G401 (cell line): ENCODE results near the gene COQ8B. TPM values are rescaled to one million over a fixed set of nuclear protein-coding genes. Genes with fewer than 3 reads are reported as not detected.
"Not testable (repeated sequence)": the region's sequence is repeated elsewhere in the genome, so short reads cannot be mapped to it uniquely, and the experiment has no call there.

ENCODE experiments used
- DNase-seq: peaks from one replicate; pipeline ENCODE4 v3.0.0-alpha.2; 2015; ENCODE audit warnings: low spot score
- in situ Hi-C: cut with HindIII; loops from 2 replicates; pipeline ENCODE4 v1.10.0; 2016; ENCODE audit warnings: low sequenced_read_pairs, mixed read lengths
- total RNA-seq: library from RNA; depleted of rRNA; stranded (reverse); fragments of >200 nt; shearing (Covaris generic); gene quantifications from 2 replicates; pipeline ENCODE4 v1.2.3, GENCODE V29; 2014; rRNA removed

Gene COQ8B
- total RNA-seq, result 58.6 and 59.5 TPM in 2 replicates

DNA sequence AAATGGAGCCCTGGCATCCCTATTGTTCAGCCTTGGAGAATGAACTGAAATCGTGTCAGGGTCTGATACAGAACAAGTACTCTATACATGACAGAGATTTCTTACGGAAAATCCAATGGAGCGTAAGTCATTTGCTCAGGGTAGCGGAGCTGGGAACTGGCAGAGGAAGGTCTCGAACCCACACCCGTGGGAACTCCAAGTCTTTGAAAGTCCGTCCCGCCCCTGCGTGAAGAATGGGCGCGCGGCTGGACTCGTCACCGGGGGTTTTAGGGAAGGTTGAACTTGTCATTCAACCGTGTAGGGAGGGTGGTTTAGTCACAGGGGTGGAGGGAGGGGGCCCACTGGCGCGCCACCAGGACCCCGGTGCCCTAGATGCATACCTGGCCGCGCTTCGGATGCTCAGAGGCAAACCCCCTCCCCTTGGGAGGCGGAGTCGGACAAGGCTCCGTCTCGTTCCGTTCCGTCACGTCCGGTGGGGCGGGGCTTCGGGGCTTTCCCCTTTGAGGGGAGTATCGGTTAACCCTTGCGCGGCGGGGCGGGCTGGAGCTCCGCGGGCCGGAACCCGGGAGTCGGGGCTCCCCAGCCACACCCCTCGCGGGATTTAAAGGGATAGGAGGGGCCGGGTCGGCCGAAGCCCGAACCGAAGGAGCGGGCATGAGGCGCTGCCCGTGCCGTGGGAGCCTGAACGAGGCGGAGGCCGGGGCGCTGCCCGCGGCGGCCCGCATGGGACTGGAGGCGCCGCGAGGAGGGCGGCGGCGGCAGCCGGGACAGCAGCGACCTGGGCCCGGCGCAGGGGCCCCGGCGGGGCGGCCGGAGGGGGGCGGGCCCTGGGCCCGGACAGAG lies at the start of gene COQ8B, which contains the start of gene ITPKC:
Gene COQ8B (minus strand): TSS at position 405 of the 843 bp plus-strand sequence. CDS start 2,254 bp downstream, outside the sequence.
Gene ITPKC (plus strand): TSS at position 631 of the 843 bp plus-strand sequence. CDS start 24 bp downstream, at position 655.
- DNase-seq, result peak; percentile 99
- in situ Hi-C loops, result no loop called here

DNA sequence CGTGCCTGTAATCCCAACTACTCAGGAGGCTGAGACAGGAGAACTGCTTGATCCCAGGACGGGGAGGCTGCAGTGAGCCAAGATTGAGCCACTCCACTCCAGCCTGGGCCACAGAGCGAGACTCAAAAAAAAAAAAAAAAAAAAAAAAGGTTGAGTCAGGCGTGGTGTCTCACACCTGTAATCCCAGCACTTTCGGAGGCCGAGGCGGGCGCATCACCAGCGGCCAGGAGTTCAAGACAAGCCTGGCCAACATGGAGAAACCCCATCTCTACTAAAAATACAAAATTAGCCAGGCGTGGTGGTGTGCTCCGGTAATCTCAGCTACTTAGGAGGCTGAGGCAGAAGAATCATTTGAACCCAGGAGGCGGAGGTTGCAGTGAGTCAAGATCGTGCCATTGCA lies 49.7 kb upstream of the COQ8B start:
- in situ Hi-C loops, DNase-seq: not testable (repeated sequence)

DNA sequence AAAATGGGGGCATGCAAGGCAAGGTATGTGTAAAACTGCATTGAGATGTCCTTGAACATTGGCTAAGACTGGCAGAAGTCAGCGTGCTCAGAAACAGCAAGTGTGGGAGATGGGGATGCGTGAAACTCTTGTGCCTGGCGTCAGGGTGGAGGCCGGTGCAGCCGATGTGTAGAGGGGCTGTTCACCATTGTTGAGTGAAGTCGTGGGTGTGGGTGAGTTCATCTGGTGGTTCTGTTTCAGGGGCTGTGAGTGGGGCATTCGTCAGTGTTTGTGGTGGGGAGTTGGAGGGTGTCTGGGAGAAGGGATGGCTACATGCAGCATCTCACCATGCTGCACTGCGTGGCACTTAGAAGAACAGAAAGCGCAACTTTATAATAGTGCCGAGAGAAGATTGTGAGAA lies 47.3 kb upstream of the COQ8B start:
- no peak for DNase-seq
- in situ Hi-C loops, result no loop called here

DNA sequence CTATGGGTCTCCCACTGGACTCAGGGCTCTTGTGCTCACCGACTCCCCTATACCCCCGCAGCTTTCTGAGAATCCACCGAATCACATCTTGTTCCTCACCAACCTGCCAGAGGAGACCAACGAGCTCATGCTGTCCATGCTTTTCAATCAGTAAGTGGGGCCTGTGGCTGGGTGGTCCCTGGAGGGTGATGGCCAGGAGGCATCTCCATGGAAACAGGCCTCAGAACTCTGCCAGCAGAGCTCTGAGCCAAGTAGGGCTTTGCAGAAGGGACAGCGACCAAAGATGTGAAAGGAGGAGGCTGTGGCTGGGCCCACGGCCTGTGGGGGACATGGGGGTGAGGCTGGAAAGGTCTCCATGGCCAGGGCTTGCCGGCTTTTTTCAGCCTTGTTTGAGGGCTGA lies 46.8 kb upstream of the COQ8B start:
- in situ Hi-C loops, result no loop called here
- DNase-seq, result no peak

GRCh38 chr19:40762754-40763470 lies 46.2 kb upstream of the COQ8B start:
- DNase-seq, result no peak
- in situ Hi-C loops, result no loop called here

GRCh38 chr19:40759352-40759751 lies 42.7 kb upstream of the COQ8B start:
- no peak for DNase-seq
- in situ Hi-C loops, result no loop called here

DNA sequence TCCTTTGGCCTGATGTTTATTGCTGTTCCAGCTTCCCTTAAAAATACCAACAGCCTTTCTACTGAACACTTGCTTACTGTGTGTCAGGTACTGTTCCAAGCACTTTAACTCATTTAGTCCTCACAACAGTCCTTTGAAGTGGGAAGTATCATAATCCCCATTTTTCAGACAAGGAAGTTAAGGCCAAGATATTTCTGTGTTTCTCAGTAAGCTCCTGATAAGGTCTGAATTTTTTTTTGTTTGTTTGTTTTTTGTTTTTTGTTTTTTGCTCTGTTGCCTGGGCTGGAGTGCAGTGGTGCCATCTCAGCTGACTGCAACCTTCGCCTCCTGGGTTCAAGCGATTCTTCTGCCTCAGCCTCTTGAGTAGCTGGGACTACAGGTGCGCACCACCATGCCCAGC lies 41.8 kb upstream of the COQ8B start:
- no peak for DNase-seq
- in situ Hi-C loops, result no loop called here

GRCh38 chr19:40756502-40757110 lies 39.9 kb upstream of the COQ8B start:
- in situ Hi-C loops, result no loop called here
- no peak for DNase-seq

- in situ Hi-C loops, result no loop called here
- no peak for DNase-seq
Observed at GRCh38 chr19:40755791-40756190, 39.1 kb upstream of the COQ8B start.

GRCh38 chr19:40755248-40755624 lies 38.5 kb upstream of the COQ8B start:
- in situ Hi-C loops, result no loop called here
- no peak for DNase-seq

- in situ Hi-C loops, result no loop called here
- no peak for DNase-seq
Observed at GRCh38 chr19:40754611-40755247, 38.0 kb upstream of the COQ8B start.

- in situ Hi-C loops, result no loop called here
- DNase-seq, result no peak
Observed at GRCh38 chr19:40752257-40752781, 35.6 kb upstream of the COQ8B start.

- in situ Hi-C loops, result no loop called here
- peak; percentile 98 for DNase-seq
Observed at GRCh38 chr19:40750874-40751537, 34.3 kb upstream of the COQ8B start, which contains the start of gene SNRPA. TSS of gene SNRPA (plus strand) at chr19:40751203. CDS start at chr19:40751409, 206 bp downstream.

DNA sequence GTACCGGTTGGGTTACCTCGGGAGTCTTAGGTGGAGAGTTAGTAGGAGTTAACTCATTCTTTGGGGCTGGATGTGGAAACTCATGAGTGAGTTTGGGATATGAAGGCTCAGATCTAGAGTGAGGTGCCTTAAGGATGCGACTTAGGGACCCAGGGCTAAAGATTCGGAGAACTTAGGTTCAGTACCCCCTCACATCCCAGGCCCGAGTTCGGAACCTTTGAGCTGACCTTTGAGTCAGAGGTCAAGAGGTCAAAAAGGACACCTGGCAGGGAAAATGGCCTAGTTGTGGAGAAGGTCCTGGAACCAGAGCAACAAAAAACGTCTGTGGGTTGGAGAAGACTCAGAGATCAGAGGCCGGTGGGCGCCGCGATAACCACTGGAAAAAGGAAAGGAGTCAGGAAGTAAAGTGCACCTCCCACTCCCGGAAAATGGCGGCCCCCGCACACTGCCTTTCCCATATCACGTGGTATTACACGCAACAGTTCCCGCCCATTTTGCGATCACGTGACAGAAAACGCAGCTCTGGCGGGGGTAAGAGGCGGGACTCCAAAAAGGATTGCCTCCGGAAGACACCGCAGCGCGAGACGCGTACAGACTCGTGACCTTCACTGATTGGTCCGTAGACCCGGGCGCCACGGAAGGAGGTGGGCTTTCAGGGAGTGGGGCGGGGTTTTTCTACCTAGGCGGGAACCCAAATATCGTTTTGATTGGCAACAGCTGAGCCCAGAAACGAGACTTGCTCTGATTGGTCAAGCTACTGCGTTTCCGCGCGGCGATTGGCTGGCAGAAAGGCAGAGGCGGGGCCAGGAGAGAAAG lies 33.6 kb upstream of the COQ8B start, which contains the start of gene ACTMAP:
Gene ACTMAP (minus strand): TSS at position 420 of the 816 bp plus-strand sequence. CDS start 674 bp downstream, outside the sequence.
- peak; percentile 100 for DNase-seq
- in situ Hi-C loops, result no loop called here

DNA sequence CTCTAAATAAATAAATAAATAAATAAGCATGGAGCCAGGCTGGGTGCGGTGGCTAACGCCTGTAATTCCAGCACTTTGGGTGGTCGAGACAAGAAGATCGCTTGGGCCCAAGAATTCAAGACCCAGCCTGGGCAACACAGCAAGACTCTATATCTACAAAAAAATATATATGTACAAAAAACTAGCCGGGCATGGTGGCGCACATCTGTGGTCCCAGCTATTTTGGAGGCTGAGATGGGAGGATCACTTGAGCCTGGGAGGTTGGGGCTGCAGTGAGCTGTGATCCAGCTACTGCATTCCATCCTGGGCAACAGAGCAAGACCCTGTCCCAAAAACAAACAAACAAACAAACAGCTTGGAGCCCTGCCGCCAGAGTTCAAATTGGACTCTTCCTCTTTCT lies 30.9 kb upstream of the COQ8B start:
- DNase-seq, result no peak
- in situ Hi-C loops, result no loop called here

DNA sequence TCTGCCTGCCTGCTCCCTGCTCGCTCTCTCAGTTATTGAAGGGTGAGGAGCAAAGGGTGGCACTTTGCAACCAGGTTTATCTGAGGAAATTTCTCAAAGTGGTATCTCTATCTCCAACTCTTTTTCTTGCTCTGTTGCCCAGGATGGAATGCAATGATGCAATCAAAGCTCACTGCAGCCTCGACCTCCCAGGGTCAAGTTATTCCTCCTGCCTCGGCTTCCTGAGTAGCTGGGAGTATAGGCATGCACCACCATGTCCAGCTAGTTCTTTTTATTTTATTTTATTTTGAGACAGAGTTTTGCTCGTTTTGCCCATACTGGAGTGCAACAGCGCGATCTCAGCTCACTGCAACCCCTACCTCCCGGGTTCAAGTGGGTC lies 28.7 kb upstream of the COQ8B start:
- in situ Hi-C loops, result no loop called here
- peak; percentile 2 for DNase-seq

DNA sequence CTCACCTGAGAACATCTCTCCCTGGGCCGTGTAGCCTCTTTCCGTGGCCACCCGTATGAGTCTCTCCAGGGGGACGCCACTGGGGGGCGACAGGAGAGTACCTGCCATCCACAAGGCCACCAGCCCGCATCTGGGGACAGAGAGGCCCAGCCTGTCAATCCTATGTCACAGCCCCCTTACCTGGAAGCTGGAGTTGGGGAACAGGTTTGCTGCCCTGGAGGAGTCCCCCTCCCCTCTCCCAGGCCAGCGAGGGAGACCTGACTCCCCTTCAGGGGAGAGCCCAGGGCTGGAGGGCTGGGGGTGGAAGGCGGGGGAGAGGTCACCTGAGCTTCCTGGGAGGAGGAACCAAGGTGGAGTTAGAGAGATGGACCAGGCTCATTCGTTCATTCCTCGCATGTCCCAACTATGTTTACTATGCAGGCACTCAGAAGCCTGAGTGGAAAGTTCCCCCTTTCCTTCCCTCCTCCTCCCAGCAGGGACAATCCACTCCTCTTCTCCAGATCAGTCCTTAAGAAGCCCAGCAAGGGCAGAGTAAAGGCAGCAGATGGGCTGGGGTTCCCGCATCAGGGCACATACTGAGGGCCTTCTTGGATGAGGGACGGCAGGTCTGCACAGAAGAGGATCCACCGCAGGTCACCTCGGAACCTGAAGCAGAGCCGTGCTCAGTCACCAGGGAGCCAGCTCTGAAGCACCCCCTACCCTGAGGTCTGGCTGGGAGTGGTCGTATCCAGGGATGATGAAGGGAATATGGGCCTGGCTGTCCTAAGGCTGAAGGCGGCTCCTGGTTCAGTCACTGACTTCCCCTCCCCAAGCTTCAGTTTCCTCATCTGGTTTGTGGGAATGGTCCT lies 28.1 kb upstream of the COQ8B start:
- DNase-seq, result peak; percentile 14
- in situ Hi-C loops, result no loop called here
